Measurements from ENCODE around the gene LRRC8D. TPM values are rescaled to one million over a fixed set of nuclear protein-coding genes. Genes with fewer than 3 reads are reported as not detected.
"Not testable (repeated sequence)": the region's sequence is repeated elsewhere in the genome, so short reads cannot be mapped to it uniquely, and the experiment has no call there.

Gene LRRC8D
- total RNA-seq, 5 donors from 2014 or later (not counting 1 experiment from before 2014, with no cell fraction given) = 23.8 to 43.4 (median 33.0) TPM

- ATAC-seq (replicated peaks in 1 of 4) (no peak), DNase-seq (no peak)
- no peak overlapping the region for H3K27ac Mint-ChIP-seq
- H3K27ac ChIP-seq (ENCODE audit: low read length) = no peak overlapping the region
- H3K36me3 ChIP-seq (ENCODE audit: control insufficient read depth in 2 of 2, extremely low read depth in 1 of 2, insufficient read depth in 1 of 2, low read length in 1 of 2) = peaks cover 0 to 7% of the 10 kb centered on the region in 2 donors
- peaks cover 32% of the 10 kb centered on the region for H3K36me3 Mint-ChIP-seq
- H3K27me3 Mint-ChIP-seq = no peaks in the 10 kb centered on the region
- no peak overlapping the region for H3K4me3 Mint-ChIP-seq
- no peaks in the 10 kb centered on the region for H3K27me3 ChIP-seq (replicated peaks in 1 of 2; ENCODE audit: control insufficient read depth in 2 of 2, extremely low read depth in 1 of 2, insufficient read depth in 2 of 2, low read length in 1 of 2)
- ChIA-PET POLR2A (no interaction called here), CTCF (interaction anchor here in 1 of 2 donors (1.1 to 1.7 kb wide), 2 partner anchors 73 to 75 kb away, joined by 3 to 7 read pairs; no protein-coding TSS in a partner anchor)
- peaks cover 4 to 6% (median 6%) of the 10 kb centered on the region in 3 donors for H3K9me3 Mint-ChIP-seq
- no peak overlapping the region for H3K4me3 ChIP-seq (ENCODE audit: control insufficient read depth in 1 of 2, extremely low read depth in 1 of 2, low read length in 1 of 2)
- no peaks in the 10 kb centered on the region for H3K9me3 ChIP-seq
- H3K4me1 Mint-ChIP-seq = peaks cover 17 to 32% (median 17%) of the 10 kb centered on the region in 3 donors
- H3K4me1 ChIP-seq (ENCODE audit: control insufficient read depth in 1 of 2, extremely low read depth in 1 of 2, insufficient read depth in 2 of 2, low read length in 2 of 2) = no peaks in the 10 kb centered on the region
Measured at GRCh38 chr1:89919174-89919573, 98.3 kb downstream of the LRRC8D start.

- no peaks in the 10 kb centered on the region for H3K9me3 ChIP-seq
- ChIA-PET CTCF (interaction anchor here in 1 of 2 donors (0.6 kb wide), 1 partner anchor 45 kb away, joined by 5 read pairs; no protein-coding TSS in a partner anchor), POLR2A (no interaction called here)
- H3K4me3 Mint-ChIP-seq = no peak overlapping the region
- peaks cover 37% of the 10 kb centered on the region for H3K36me3 Mint-ChIP-seq
- H3K27ac Mint-ChIP-seq = no peak overlapping the region
- DNase-seq (no peak), ATAC-seq (replicated peaks in 1 of 4) (no peak)
- peaks cover 0 to 7% of the 10 kb centered on the region in 2 donors for H3K36me3 ChIP-seq (ENCODE audit: control insufficient read depth in 2 of 2, extremely low read depth in 1 of 2, insufficient read depth in 1 of 2, low read length in 1 of 2)
- no peaks in the 10 kb centered on the region for H3K27me3 Mint-ChIP-seq
- H3K4me1 Mint-ChIP-seq = peaks cover 13 to 20% (median 15%) of the 10 kb centered on the region in 3 donors
- WGBS (ENCODE audit: insufficient coverage) = no CpG with 5 or more reads among the region's 2 CpGs
- H3K4me1 ChIP-seq (ENCODE audit: control insufficient read depth in 1 of 2, extremely low read depth in 1 of 2, insufficient read depth in 2 of 2, low read length in 2 of 2) = no peaks in the 10 kb centered on the region
- no peak overlapping the region for H3K4me3 ChIP-seq (ENCODE audit: control insufficient read depth in 1 of 2, extremely low read depth in 1 of 2, low read length in 1 of 2)
- H3K27me3 ChIP-seq (replicated peaks in 1 of 2; ENCODE audit: control insufficient read depth in 2 of 2, extremely low read depth in 1 of 2, insufficient read depth in 2 of 2, low read length in 1 of 2) = no peaks in the 10 kb centered on the region
- H3K27ac ChIP-seq (ENCODE audit: low read length) = no peak overlapping the region
- H3K9me3 Mint-ChIP-seq = peaks cover 4 to 6% (median 6%) of the 10 kb centered on the region in 3 donors
Measured at GRCh38 chr1:89922911-89923310, 102.1 kb downstream of the LRRC8D start.

GRCh38 chr1:89923517-89923916 is 102.7 kb downstream of the LRRC8D start:
- ChIA-PET POLR2A (no interaction called here), CTCF (no interaction called here)
- ATAC-seq (replicated peaks in 1 of 4) (no peak), DNase-seq (no peak)
- Histone ChIP-seq H3K27me3 (replicated peaks in 1 of 2; ENCODE audit: control insufficient read depth in 2 of 2, extremely low read depth in 1 of 2, insufficient read depth in 2 of 2, low read length in 1 of 2) (no peaks in the 10 kb centered on the region), H3K9me3 (no peaks in the 10 kb centered on the region), H3K4me1 (ENCODE audit: control insufficient read depth in 1 of 2, extremely low read depth in 1 of 2, insufficient read depth in 2 of 2, low read length in 2 of 2) (no peaks in the 10 kb centered on the region), H3K4me3 (ENCODE audit: control insufficient read depth in 1 of 2, extremely low read depth in 1 of 2, low read length in 1 of 2) (no peak overlapping the region), H3K36me3 (ENCODE audit: control insufficient read depth in 2 of 2, extremely low read depth in 1 of 2, insufficient read depth in 1 of 2, low read length in 1 of 2) (peaks cover 0 to 7% of the 10 kb centered on the region in 2 donors), H3K27ac (ENCODE audit: low read length) (no peak overlapping the region)
- Mint-ChIP-seq H3K27me3 (no peaks in the 10 kb centered on the region), H3K27ac (no peak overlapping the region), H3K4me3 (no peak overlapping the region), H3K4me1 (peaks cover 17 to 20% (median 18%) of the 10 kb centered on the region in 3 donors), H3K9me3 (peaks cover 4 to 6% (median 6%) of the 10 kb centered on the region in 3 donors), H3K36me3 (peaks cover 37% of the 10 kb centered on the region)
- WGBS (ENCODE audit: insufficient coverage) = no CpG with 5 or more reads among the region's 3 CpGs

GRCh38 chr1:89924075-89924474 is 103.2 kb downstream of the LRRC8D start:
- H3K9me3 ChIP-seq; H3K9me3 Mint-ChIP-seq; H3K4me1 ChIP-seq (ENCODE audit: control insufficient read depth in 1 of 2, extremely low read depth in 1 of 2, insufficient read depth in 2 of 2, low read length in 2 of 2); H3K36me3 ChIP-seq (ENCODE audit: control insufficient read depth in 2 of 2, extremely low read depth in 1 of 2, insufficient read depth in 1 of 2, low read length in 1 of 2); H3K27me3 Mint-ChIP-seq; H3K27me3 ChIP-seq (replicated peaks in 1 of 2; ENCODE audit: control insufficient read depth in 2 of 2, extremely low read depth in 1 of 2, insufficient read depth in 2 of 2, low read length in 1 of 2); H3K27ac ChIP-seq (ENCODE audit: low read length); H3K27ac Mint-ChIP-seq; POLR2A ChIA-PET; H3K4me3 ChIP-seq (ENCODE audit: control insufficient read depth in 1 of 2, extremely low read depth in 1 of 2, low read length in 1 of 2); CTCF ChIA-PET; DNase-seq; H3K4me3 Mint-ChIP-seq; ATAC-seq (replicated peaks in 1 of 4): not testable (repeated sequence)
- Mint-ChIP-seq H3K4me1 (peaks cover 17 to 20% (median 18%) of the 10 kb centered on the region in 3 donors), H3K36me3 (peaks cover 41% of the 10 kb centered on the region)
- WGBS (ENCODE audit: insufficient coverage) = no CpG with 5 or more reads among the region's 1 CpG

- H3K36me3 ChIP-seq (ENCODE audit: control insufficient read depth in 2 of 2, extremely low read depth in 1 of 2, insufficient read depth in 1 of 2, low read length in 1 of 2) = peaks cover 0 to 7% of the 10 kb centered on the region in 2 donors
- Mint-ChIP-seq H3K9me3 (peaks cover 4 to 6% (median 6%) of the 10 kb centered on the region in 3 donors), H3K36me3 (peaks cover 45% of the 10 kb centered on the region), H3K4me3 (no peak overlapping the region), H3K27ac (peak overlapping the region in 1 of 2 donors; percentile 11), H3K4me1 (peaks cover 26 to 28% (median 27%) of the 10 kb centered on the region in 3 donors), H3K27me3 (no peaks in the 10 kb centered on the region)
- ATAC-seq (replicated peaks in 1 of 4) = no peak
- ChIA-PET POLR2A (no interaction called here), CTCF (no interaction called here)
- no peak for DNase-seq
- no peak overlapping the region for H3K4me3 ChIP-seq (ENCODE audit: control insufficient read depth in 1 of 2, extremely low read depth in 1 of 2, low read length in 1 of 2)
- H3K9me3 ChIP-seq = no peaks in the 10 kb centered on the region
- no peak overlapping the region for H3K27ac ChIP-seq (ENCODE audit: low read length)
- WGBS (ENCODE audit: insufficient coverage) = no CpG with 5 or more reads among the region's 5 CpGs
- no peaks in the 10 kb centered on the region for H3K27me3 ChIP-seq (replicated peaks in 1 of 2; ENCODE audit: control insufficient read depth in 2 of 2, extremely low read depth in 1 of 2, insufficient read depth in 2 of 2, low read length in 1 of 2)
- peaks cover 0 to 4% of the 10 kb centered on the region in 2 experiments for H3K4me1 ChIP-seq (ENCODE audit: control insufficient read depth in 1 of 2, extremely low read depth in 1 of 2, insufficient read depth in 2 of 2, low read length in 2 of 2)
Measured at GRCh38 chr1:89927049-89927448, 106.2 kb downstream of the LRRC8D start.

GRCh38 chr1:89927478-89927877 is 106.6 kb downstream of the LRRC8D start:
- Histone ChIP-seq H3K9me3 (no peaks in the 10 kb centered on the region), H3K27me3 (replicated peaks in 1 of 2; ENCODE audit: control insufficient read depth in 2 of 2, extremely low read depth in 1 of 2, insufficient read depth in 2 of 2, low read length in 1 of 2) (no peaks in the 10 kb centered on the region), H3K4me1 (ENCODE audit: control insufficient read depth in 1 of 2, extremely low read depth in 1 of 2, insufficient read depth in 2 of 2, low read length in 2 of 2) (peaks cover 0 to 4% of the 10 kb centered on the region in 2 experiments), H3K36me3 (ENCODE audit: control insufficient read depth in 2 of 2, extremely low read depth in 1 of 2, insufficient read depth in 1 of 2, low read length in 1 of 2) (peaks cover 0 to 7% of the 10 kb centered on the region in 2 donors), H3K27ac (ENCODE audit: low read length) (no peak overlapping the region), H3K4me3 (ENCODE audit: control insufficient read depth in 1 of 2, extremely low read depth in 1 of 2, low read length in 1 of 2) (no peak overlapping the region)
- Mint-ChIP-seq H3K9me3 (peaks cover 4 to 6% (median 6%) of the 10 kb centered on the region in 3 donors), H3K36me3 (peaks cover 45% of the 10 kb centered on the region), H3K27ac (no peak overlapping the region), H3K4me3 (no peak overlapping the region), H3K27me3 (no peaks in the 10 kb centered on the region), H3K4me1 (peaks cover 26 to 28% (median 27%) of the 10 kb centered on the region in 3 donors)
- CTCF ChIA-PET = no interaction called here
- POLR2A ChIA-PET = interaction anchor here in 1 of 2 donors (0.6 kb wide), 1 partner anchor 45 kb away, joined by 3 read pairs; no protein-coding TSS in a partner anchor
- ATAC-seq (replicated peaks in 1 of 4) = no peak
- WGBS (ENCODE audit: insufficient coverage) = no CpG with 5 or more reads among the region's 1 CpG
- no peak for DNase-seq
